MCF 10A (cell line): ENCODE data around the gene ADPRH. TPM values are rescaled to one million over a fixed set of nuclear protein-coding genes. Genes with fewer than 3 reads are reported as not detected.
A peak's percentile ranks its signal among the peaks of the same experiment; 100 is the strongest.

Experiments
- BruUV-seq: library from RNA; stranded (reverse); fragments of 400-500 nt; replicated peaks from 2 replicates; lab custom pipeline; 2021; lab: Mats Ljungman, UMichigan
- CTCF ChIA-PET: fragments of 300-600 bp; sonication (Branson Sonifier 250); formaldehyde crosslinking; extraction: SDS; loops from one replicate; lab custom pipeline; 2021; ENCODE audit warnings: antibody characterized with exemption, inconsistent platforms; lab: Yijun Ruan, JAX
- POLR2A ChIA-PET: fragments of 300-600, 350-650 bp; sonication (Branson Sonifier 250); formaldehyde crosslinking; extraction: SDS; loops from one replicate; lab custom pipeline; 2020; ENCODE audit warnings: antibody characterized with exemption, inconsistent platforms; lab: Yijun Ruan, JAX
- DNase-seq: peaks from one replicate; pipeline ENCODE4 v3.0.0-alpha.2; 2018; ENCODE audit not compliant: unreplicated experiment
- H3K27ac Mint-ChIP-seq: one replicate; pipeline ENCODE4 v1.8.0; 2022; ENCODE audit warnings: mild to moderate bottlenecking, low read depth, mixed read lengths; ENCODE audit not compliant: unreplicated experiment
- H3K27me3 Mint-ChIP-seq: one replicate; pipeline ENCODE4 v1.8.0; 2022; ENCODE audit warnings: mixed read lengths; ENCODE audit not compliant: insufficient read depth, unreplicated experiment
- H3K36me3 Mint-ChIP-seq: one replicate; pipeline ENCODE4 v1.8.0; 2022; ENCODE audit warnings: mild to moderate bottlenecking, moderate library complexity, mixed read lengths; ENCODE audit not compliant: insufficient read depth, unreplicated experiment
- H3K4me1 Mint-ChIP-seq: one replicate; pipeline ENCODE4 v1.8.0; 2022; ENCODE audit warnings: mixed read lengths; ENCODE audit not compliant: insufficient read depth, unreplicated experiment
- H3K4me3 Mint-ChIP-seq: one replicate; pipeline ENCODE4 v1.8.0; 2022; ENCODE audit warnings: mild to moderate bottlenecking, moderate library complexity, mixed read lengths; ENCODE audit not compliant: unreplicated experiment
- H3K9me3 Mint-ChIP-seq: one replicate; pipeline ENCODE4 v1.8.0; 2022; ENCODE audit warnings: mixed read lengths; ENCODE audit not compliant: unreplicated experiment
- CTCF ChIP-seq: fragments of 200-600 bp; IDR thresholded peaks from one replicate; pipeline ENCODE4 v1.8.0; 2022; ENCODE audit warnings: antibody characterized with exemption, mild to moderate bottlenecking; ENCODE audit not compliant: unreplicated experiment
- intact Hi-C: fragments of 100-400 bp; cut with micrococcal nuclease; formaldehyde crosslinking; loops from 2 replicates; pipeline ENCODE4 v1.14.1; 2022
- total RNA-seq: library from RNA; stranded (reverse); gene quantifications from 2 replicates; pipeline ENCODE4 v1.2.3, GENCODE V29; 2022

Gene ADPRH
- total RNA-seq, 1 experiment from 2014 or later: not detected

- no peaks in the 10 kb centered on the region for H3K36me3 Mint-ChIP-seq
Observed at GRCh38 chr3:119636891-119637611, 57.8 kb downstream of the ADPRH start.

DNA sequence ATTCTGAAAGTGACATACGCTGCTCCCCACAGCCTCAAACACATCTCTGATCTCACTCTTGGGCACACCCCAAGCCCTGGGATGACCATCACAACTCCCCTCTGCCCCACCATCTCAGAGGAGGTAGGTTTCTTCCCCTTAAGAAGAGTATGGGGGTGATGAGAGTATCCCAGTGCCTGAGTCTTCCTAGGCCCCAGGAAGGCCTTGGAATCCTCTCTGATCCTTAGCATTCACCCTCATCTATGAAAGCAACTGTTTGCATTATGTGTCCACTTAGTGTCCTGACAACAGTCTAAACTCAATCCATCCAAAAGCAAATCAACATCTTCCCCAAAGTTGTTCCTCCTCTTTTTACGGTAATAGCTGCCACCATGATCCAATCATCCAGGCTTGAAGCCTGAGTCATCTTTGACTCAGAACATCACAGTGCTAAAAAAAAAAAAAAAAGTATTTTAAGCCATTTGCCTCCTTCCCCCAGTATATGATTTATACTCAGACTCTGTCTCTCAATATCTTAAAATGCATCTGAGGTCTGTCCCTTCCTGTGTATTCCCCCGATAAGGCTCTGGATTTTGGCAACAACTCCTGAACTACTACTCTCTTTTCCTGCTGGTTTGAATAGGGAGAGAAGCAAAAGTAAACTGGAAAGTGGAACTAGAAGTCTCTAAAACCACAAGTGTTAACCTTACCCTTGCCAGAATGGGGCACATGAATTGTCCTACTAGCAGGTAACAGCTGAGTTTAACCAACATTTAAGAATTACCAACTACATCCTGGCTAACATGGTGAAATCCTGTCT, 58.6 kb downstream of the ADPRH start:
- intact Hi-C loops: no loop called here
- H3K27me3 Mint-ChIP-seq: no peaks in the 10 kb centered on the region
- H3K27ac Mint-ChIP-seq: peak overlapping the region; percentile 90
- CTCF ChIA-PET: interaction anchor here (0.5 to 0.8 kb wide), 4 partner anchors 11 to 397 kb away, joined by 3 to 8 read pairs (median 4); partner anchors contain the start of gene B4GALT4
- TF ChIP-seq CTCF: no peak
- H3K4me1 Mint-ChIP-seq: peaks cover 32% of the 10 kb centered on the region
- POLR2A ChIA-PET: interaction anchor here (0.7 to 3.3 kb wide), 10 partner anchors 11 to 174 kb away, joined by 3 to 16 read pairs (median 4); partner anchors contain the start of genes COX17, TIMMDC1 and TMEM39A
- H3K4me3 Mint-ChIP-seq: no peak overlapping the region
- peak; percentile 58 for DNase-seq
- no peaks in the 10 kb centered on the region for H3K36me3 Mint-ChIP-seq
- no TSS peak for BruUV-seq
- no peaks in the 10 kb centered on the region for H3K9me3 Mint-ChIP-seq

More at GRCh38 chr3:119636891-119637611, 57.8 kb downstream of the ADPRH start:
- Mint-ChIP-seq H3K27ac (peak overlapping the region; percentile 90), H3K4me3 (no peak overlapping the region), H3K4me1 (peaks cover 32% of the 10 kb centered on the region), H3K9me3 (no peaks in the 10 kb centered on the region), H3K27me3 (no peaks in the 10 kb centered on the region)
- DNase-seq: no peak
- intact Hi-C loops: no loop called here
- ChIA-PET CTCF (interaction anchor here (0.5 to 1.6 kb wide), 4 partner anchors 7 to 396 kb away, joined by 3 to 4 read pairs (median 3); partner anchors contain the start of gene B4GALT4), POLR2A (interaction anchor here (0.5 to 3.3 kb wide), 9 partner anchors 26 to 974 kb away, joined by 3 to 16 read pairs (median 4); partner anchors contain the start of genes COX17, TIMMDC1 and TMEM39A)
- no peak for TF ChIP-seq CTCF
- BruUV-seq: no TSS peak

Other genes starting within 250 kb of the ADPRH start
- gene TMEM39A, start 115.9 kb upstream of the ADPRH start, total RNA-seq: 87.1 and 105 TPM in 2 replicates
- 22.5 and 25.2 TPM in 2 replicates for gene POGLUT1, start 110.5 kb upstream of the ADPRH start, total RNA-seq
- gene TIMMDC1, start 80.9 kb upstream of the ADPRH start, total RNA-seq: 108 and 113 TPM in 2 replicates
- gene CD80, start 19.9 kb upstream of the ADPRH start, total RNA-seq: not detected in 2 replicates
- gene PLA1A, start 18.4 kb downstream of the ADPRH start, total RNA-seq: not detected in 2 replicates
- 0.91 and 0.93 TPM in 2 replicates for gene POPDC2, start 81.1 kb downstream of the ADPRH start, total RNA-seq
- gene COX17, start 97.9 kb downstream of the ADPRH start, total RNA-seq: 47.9 and 55.4 TPM in 2 replicates
- gene CFAP91, start 123.5 kb downstream of the ADPRH start, total RNA-seq: not detected in 2 replicates
- gene NR1I2, start 202.6 kb downstream of the ADPRH start, total RNA-seq: not detected in 2 replicates